Hypothalamus (tissue), 51 donors: ENCODE data around the gene GAPVD1.
"Not testable (repeated sequence)": the region's sequence is repeated elsewhere in the genome, so short reads cannot be mapped to it uniquely, and the experiment has no call there.

Experiments
- DNase-seq, 51 donors: peaks; one replicate each; lab custom pipeline; 2025; lab: John Stamatoyannopoulos, UW

Gene GAPVD1

DNA sequence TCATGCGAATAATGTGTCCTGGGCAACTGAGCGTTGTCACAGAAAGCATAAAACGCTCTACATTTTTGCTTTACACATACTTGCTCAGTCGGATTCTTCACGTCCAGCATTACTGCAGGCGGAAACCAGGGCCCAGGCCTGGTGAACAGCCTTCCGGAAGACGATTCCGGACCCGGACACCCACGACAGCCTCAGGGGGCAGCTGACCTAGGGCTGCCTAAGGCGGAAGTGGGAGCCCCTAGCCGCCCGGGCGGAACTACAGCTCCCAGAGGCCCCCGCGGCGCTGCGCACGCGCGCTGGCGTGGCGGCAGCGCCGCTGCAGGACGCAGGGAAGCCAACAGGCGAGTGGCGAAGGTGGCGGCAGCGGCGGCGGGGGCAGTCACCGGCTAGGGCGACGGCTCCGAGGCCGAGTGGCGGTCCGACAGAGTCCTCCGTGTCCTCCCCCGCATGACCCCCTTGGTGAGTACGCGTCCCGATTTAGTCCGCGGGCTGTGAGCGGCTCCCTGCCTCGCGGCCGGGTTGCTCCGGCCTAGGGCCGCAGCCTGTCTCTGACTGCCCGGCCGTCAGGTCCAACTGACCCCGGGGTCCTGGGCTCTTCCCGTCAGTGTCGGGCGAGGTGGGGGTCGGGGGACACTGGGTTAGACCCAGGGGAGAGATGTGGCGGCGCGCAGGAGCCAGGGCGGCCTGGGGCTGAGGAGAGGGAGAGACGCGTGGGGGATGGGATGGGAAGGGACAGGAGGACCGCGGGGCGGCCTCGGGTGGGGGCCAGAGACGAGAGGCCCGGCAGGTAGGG lies at the start of gene GAPVD1:
GAPVD1 (plus strand) TSS at position 326 of the 793 bp plus-strand sequence. CDS start 37,096 bp downstream, outside the sequence.
- peak; percentile 56 to 91 (median 79) for DNase-seq

- no peak for DNase-seq
Measured at GRCh38 chr9:125214186-125214585, 47.4 kb upstream of the GAPVD1 start.

DNA sequence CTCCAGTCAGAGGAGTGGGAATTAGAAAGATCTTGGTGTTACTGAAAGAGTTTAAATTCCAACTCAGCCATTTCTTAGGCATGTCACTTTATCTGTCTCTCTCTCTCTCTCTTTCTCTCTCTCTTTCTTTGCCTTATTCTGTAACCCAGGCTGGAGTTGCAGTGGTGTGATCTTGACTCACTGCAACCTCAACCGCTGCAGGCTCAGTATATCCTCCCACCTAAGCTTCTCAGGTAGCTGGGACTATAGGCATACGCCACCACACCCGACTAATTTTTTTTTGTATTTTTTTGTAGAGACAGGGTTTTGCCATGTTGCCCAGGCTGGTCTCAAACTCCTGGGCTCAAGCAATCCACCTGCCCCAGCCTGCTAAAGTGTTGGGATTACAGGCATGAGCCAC lies 43.0 kb upstream of the GAPVD1 start:
- no peak for DNase-seq

DNA sequence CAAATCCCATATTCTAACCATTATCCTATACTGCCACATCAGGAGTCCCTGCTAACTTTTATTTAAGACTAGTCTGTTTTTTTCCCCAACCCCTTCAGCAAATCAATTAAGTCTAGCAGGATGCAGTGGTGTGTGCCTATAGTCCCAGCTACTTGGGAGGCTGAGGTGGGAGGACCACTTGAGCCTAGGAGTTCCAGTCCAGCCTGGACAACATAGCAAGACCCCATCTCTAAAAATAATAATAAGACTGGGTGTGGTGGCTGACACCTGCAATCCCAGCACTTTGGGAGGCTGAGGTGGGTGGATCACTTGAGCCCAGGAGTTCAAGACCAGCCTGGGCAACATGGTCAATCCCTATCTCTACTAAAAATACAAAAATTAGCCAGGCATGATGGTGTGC lies 36.8 kb upstream of the GAPVD1 start:
- not testable (repeated sequence) for DNase-seq

DNA sequence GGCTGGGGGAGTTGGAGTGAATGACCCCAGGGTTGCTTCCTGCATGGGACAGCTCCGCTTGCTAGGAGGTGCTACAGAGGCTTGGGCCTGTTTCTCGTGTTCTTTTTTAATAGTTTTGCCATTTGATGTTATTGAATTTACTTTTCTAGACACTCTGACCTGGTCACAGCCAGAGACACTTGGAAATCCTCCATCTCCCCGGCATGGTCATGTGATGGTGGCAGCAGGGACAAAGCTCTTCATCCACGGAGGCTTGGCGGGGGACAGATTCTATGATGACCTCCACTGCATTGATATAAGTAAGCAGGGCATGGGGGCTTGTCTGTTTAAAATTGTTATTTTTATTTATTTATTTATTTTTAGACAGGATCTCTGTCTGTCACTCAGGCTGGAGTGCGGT lies 33.9 kb upstream of the GAPVD1 start:
- DNase-seq: peak in 9 of 51 donors; percentile 3 to 9 (median 4)

GRCh38 chr9:125233678-125234077 lies 27.9 kb upstream of the GAPVD1 start:
- peak in 1 of 51 donors; percentile 23 for DNase-seq

- DNase-seq: not testable (repeated sequence)
Measured at GRCh38 chr9:125234099-125234498, 27.5 kb upstream of the GAPVD1 start.

GRCh38 chr9:125235804-125236519 lies 25.7 kb upstream of the GAPVD1 start:
- no peak for DNase-seq

GRCh38 chr9:125236520-125237159 lies 25.0 kb upstream of the GAPVD1 start:
- not testable (repeated sequence) for DNase-seq

DNA sequence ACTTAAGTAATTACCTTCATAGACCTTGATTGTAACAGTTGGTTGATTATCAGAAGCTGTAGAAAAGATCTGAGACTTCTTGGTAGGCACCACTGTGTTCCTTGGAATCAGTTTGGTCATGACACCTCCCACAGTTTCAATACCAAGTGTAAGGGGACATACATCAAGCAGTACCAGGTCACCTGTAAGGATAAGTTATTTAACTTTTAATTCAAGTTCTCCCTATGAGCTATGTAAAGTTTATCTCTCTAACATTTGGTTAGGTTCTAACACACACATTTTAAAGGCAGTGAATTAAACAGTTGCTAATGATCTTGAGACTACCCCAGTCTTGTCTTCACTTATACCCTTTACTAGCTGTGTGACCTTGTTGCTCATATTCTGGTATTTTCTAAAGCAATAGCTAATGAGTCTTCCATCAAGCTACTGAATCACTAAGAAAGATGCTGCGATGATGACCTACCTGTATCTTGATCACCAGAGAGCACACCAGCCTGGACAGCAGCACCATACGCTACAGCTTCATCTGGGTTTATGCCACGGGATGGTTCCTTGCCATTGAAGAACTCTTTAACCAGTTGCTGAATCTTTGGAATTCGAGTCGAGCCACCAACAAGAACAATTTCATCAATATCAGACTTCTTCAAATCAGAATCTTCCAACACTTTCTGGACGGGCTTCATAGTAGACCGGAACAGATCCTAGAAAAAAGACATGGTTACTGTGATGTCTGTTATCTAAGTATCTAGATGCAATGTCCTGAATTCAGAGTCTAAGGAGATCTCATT lies 23.3 kb upstream of the GAPVD1 start:
- DNase-seq: no peak

GRCh38 chr9:125238915-125239446 lies 22.6 kb upstream of the GAPVD1 start:
- no peak for DNase-seq

- DNase-seq: no peak
Measured at GRCh38 chr9:125239631-125240597, 21.7 kb upstream of the GAPVD1 start.

DNA sequence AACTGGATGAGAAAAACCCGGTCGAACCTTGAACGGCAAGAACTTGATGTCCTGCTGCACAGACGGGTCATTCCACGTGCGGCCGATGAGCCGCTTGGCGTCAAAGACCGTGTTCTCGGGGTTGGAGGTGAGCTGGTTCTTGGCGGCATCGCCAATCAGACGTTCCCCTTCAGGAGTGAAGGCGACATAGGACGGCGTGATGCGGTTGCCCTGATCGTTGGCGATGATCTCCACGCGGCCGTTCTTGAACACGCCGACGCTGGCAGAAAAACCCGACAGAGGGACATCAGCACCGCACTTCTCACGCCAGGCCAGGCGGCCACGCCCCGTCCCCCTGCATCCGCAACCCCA lies 21.0 kb upstream of the GAPVD1 start:
- DNase-seq: peak in 11 of 51 donors; percentile 15 to 60 (median 44)

- peak; percentile 80 to 100 (median 99) for DNase-seq
Measured at GRCh38 chr9:125241000-125241862, 20.4 kb upstream of the GAPVD1 start, which contains the start of gene HSPA5. HSPA5 (minus strand) TSS chr9:125241343; CDS start chr9:125241126, 217 bp downstream.

DNA sequence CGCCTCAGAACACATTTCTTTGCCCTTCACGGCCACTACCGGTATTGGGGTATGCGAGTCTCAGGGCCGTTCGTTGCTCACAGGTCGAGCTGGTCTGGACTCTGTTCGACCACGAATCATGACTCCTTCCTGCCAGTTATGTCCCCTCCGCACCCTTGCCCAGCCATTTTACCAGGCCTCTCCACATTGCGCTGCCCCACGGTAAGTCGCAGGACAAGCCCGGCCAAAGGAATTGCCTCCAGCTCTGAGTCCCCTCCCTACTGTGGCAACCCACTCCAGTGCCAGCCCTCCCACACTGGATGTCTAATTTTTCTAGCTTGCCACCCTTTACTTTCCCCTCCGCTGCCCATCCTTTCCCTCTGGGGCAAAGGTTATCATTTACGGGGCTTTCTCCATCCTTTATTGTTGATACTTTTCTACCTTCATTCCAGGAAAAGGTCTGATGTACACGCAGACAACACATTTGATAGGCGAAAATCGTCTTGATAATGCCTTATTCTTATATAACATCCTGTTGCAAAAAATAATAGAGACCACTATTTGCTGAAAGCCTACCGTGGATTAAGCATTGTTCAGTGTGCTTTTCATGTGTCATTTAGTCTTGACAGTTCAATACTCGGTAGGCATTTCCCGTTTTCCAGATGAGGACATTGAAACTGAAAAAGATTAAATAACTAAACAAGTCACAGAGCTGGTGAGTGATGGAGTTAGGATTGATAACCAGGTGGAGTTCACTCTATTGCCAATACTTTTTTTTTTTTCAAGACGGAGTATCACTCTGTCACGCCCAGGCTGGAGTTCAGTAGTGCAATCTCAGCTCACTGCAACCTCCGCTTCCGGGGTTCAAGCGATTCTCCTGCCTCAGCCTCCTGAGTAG lies 19.5 kb upstream of the GAPVD1 start:
- DNase-seq: peak in 20 of 51 donors; percentile 20 to 69 (median 52)

GRCh38 chr9:125243792-125244260 lies 17.8 kb upstream of the GAPVD1 start:
- no peak for DNase-seq

GRCh38 chr9:125246261-125246667 lies 15.4 kb upstream of the GAPVD1 start:
- no peak for DNase-seq
